Fibroblast of the aortic adventitia (primary cell): ENCODE data around the gene ARFIP2. TPM values are rescaled to one million over a fixed set of nuclear protein-coding genes. Genes with fewer than 3 reads are reported as not detected.

Experiments
- DNase-seq: peaks from one replicate; pipeline ENCODE4 v3.0.0-alpha.2; 2010; ENCODE audit warnings: low read depth
- H3K4me3 ChIP-seq: 2 replicates; pipeline ENCODE4 v1.5.1; 2011; ENCODE audit warnings: low read depth, mild to moderate bottlenecking, control low read depth, low read length, moderate library complexity
- total RNA-seq: library from RNA; depleted of rRNA; stranded (reverse); fragments of >200 nt; gene quantifications from 2 replicates; pipeline ENCODE4 v1.2.3, GENCODE V29; 2012; ENCODE audit warnings: low replicate concordance
- TF ChIP-seq, protein P1 (sequence below): IDR thresholded peaks from 2 replicates; pipeline ENCODE4 v1.5.1; 2011; ENCODE audit warnings: mild to moderate bottlenecking, low read length, control low read depth, inconsistent platforms; ENCODE audit not compliant: insufficient read depth

Gene ARFIP2
- total RNA-seq, 1 donor = 49.1 TPM

GRCh38 chr11:6482441-6482840, 1.3 kb upstream of the ARFIP2 start:
- H3K4me3 ChIP-seq = peak overlapping the region; percentile 99
- TF ChIP-seq, protein P1, sequence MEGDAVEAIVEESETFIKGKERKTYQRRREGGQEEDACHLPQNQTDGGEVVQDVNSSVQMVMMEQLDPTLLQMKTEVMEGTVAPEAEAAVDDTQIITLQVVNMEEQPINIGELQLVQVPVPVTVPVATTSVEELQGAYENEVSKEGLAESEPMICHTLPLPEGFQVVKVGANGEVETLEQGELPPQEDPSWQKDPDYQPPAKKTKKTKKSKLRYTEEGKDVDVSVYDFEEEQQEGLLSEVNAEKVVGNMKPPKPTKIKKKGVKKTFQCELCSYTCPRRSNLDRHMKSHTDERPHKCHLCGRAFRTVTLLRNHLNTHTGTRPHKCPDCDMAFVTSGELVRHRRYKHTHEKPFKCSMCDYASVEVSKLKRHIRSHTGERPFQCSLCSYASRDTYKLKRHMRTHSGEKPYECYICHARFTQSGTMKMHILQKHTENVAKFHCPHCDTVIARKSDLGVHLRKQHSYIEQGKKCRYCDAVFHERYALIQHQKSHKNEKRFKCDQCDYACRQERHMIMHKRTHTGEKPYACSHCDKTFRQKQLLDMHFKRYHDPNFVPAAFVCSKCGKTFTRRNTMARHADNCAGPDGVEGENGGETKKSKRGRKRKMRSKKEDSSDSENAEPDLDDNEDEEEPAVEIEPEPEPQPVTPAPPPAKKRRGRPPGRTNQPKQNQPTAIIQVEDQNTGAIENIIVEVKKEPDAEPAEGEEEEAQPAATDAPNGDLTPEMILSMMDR = no peak

GRCh38 chr11:6481924-6482275, 769 bp upstream of the ARFIP2 start:
- peak overlapping the region; percentile 99 for H3K4me3 ChIP-seq
- no peak for DNase-seq
- TF ChIP-seq, protein P1 = no peak

More at GRCh38 chr11:6482441-6482840, 1.3 kb upstream of the ARFIP2 start:
- no peak for DNase-seq

DNA sequence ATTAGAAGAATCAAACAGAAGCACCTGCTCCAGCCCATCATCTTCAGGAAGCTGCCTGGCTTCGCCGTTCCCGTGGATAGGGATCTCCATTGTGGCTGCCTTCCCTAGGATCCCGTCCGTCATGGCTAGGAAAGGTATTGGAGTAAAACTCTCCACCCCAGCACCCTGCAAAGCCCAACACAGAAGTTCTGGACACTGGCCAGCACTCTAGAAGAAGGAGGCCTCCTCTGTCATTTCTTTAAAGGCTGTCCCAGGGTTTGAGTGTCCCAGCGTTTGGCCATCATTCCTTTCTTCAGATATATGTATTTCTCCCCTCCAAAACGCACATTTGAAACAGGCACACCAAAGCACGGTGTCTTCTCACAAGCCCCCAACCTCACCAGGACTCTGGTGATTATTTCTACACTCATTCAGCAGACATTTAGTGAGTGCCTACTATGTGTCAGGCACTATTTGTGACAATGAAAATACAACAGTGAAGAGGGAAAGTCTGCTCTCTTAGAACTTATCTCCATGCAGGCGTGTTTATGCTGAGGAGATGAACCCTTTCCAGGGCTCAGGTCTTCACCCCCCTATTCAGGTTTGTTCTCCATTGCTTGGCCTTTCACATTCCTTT, 724 bp downstream of the ARFIP2 start:
- peak; percentile 29 for DNase-seq
- H3K4me3 ChIP-seq = peak overlapping the region; percentile 99
- TF ChIP-seq, protein P1 = no peak

- TF ChIP-seq, protein P1 = no peak
- H3K4me3 ChIP-seq = no peak overlapping the region
- no peak for DNase-seq
Observed at GRCh38 chr11:6476571-6476970, 4.6 kb downstream of the ARFIP2 start.

- TF ChIP-seq, protein P1 = no peak
- no peak for DNase-seq
- H3K4me3 ChIP-seq = no peak overlapping the region
Observed at GRCh38 chr11:6475936-6476335, 5.2 kb downstream of the ARFIP2 start.

DNA sequence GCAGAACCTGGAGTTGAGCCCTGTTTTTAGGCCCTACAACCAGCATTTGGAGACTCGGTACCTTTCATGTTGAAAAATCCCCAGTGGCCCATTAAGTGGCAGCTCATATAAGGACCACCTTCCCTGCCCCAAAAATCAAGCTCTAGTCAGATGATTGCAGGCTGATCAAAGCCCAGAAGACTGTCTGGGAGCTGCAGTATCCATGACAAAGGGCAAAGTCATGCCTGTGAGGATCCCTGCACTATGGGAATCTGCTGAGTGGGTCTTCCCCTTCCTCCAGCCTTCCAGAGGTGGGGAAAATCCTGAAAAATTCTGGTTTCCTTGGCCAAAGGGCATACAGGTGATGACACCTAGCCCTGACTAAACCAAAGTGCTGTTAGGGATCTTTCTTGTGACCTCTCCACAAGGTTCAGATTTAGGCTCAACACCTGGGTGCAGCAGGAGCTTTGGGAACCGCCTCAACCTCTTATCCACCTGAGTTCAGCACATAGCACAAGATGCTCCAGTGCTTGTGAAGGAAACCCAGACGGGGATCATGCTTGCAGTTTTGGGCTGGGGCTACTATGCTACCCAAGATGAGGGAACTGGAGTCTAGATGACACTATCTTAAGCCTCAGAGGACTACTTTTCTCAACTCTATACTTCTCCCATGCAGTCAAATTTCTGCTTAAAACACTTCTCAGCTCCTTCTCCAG, 6.2 kb downstream of the ARFIP2 start:
- no peak for DNase-seq
- TF ChIP-seq, protein P1 = no peak

More for the DNA sequence above, 6.2 kb downstream of the ARFIP2 start:
- H3K4me3 ChIP-seq = peak overlapping the region; percentile 69
